ENCODE data around the gene CTIF.

Gene CTIF

GRCh38 chr18:48699761-48700160 is 160.9 kb downstream of the CTIF start:
- no peak for TF ChIP-seq CTCF (IDR thresholded peaks at IDR 0.05)

GRCh38 chr18:48700446-48700845 is 161.6 kb downstream of the CTIF start:
- no peak for TF ChIP-seq CTCF (IDR thresholded peaks at IDR 0.05)

GRCh38 chr18:48702346-48703027 is 163.7 kb downstream of the CTIF start:
- no peak for TF ChIP-seq CTCF (IDR thresholded peaks at IDR 0.05)

GRCh38 chr18:48703028-48703386 is 164.2 kb downstream of the CTIF start:
- no peak for TF ChIP-seq CTCF (IDR thresholded peaks at IDR 0.05)

GRCh38 chr18:48703418-48703817 is 164.6 kb downstream of the CTIF start:
- TF ChIP-seq CTCF (IDR thresholded peaks at IDR 0.05) = no peak

GRCh38 chr18:48705043-48705442 is 166.2 kb downstream of the CTIF start:
- TF ChIP-seq CTCF (IDR thresholded peaks at IDR 0.05) = no peak

- TF ChIP-seq CTCF (IDR thresholded peaks at IDR 0.05) = no peak
These were observed 166.7 kb downstream of the CTIF start for GRCh38 chr18:48705531-48705930.

- TF ChIP-seq CTCF (IDR thresholded peaks at IDR 0.05) = no peak
These were observed 167.9 kb downstream of the CTIF start for GRCh38 chr18:48706731-48707130.

Measured in LNCAP (cell line).